ENCODE measurements around the gene ITPR1. TPM values are rescaled to one million over a fixed set of nuclear protein-coding genes. Genes with fewer than 3 reads are reported as not detected.

The ITPR1 gene
- total RNA-seq, 2 donors from 2014 or later, result 36.8 to 43.8 TPM

DNA sequence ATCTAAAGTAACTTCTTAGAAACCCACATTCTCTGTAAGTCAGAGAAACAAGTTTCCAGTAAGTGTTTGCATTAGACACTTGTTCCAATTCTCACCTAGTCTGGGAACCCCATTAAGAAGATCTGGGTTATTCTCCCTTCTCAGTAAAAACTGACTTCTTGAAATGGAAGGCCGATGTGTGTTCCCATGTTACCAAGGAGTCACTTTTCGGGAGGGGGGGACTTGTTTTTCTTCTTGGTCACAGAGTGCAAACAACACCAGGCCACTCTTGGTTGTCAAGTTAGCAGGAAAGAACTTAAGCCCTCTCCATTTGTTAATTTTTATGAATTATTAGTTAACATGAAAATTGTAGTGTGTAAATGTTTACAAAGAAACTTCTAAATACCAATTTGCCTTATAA, 55.6 kb downstream of the ITPR1 start:
- ATAC-seq, result no peak
- intact Hi-C loops (cut with DNase I), result no loop called here
- DNase-seq, result no peak

DNA sequence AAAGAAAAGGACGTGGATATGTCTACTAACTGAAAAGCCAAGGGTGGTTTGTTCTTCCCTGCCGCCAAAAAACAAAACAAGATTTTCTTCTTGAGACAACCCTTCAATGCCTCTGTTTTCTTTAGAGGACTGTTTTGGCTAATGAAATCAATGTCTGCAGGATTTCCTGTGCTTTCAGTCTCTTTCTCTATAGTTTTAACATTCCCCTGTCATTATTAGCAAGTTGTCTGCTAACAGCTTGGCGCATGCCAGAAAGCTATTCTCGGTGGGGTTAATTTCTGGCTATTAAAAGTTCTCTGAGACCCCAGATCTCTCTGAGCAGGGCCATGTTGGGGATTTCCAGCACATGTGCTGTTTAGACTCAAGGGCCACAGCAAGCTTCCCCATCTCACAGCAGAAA, 56.7 kb downstream of the ITPR1 start:
- peak in 1 of 2 donors; percentile 22 for ATAC-seq
- no peak for DNase-seq
- intact Hi-C loops (cut with DNase I), result no loop called here

DNA sequence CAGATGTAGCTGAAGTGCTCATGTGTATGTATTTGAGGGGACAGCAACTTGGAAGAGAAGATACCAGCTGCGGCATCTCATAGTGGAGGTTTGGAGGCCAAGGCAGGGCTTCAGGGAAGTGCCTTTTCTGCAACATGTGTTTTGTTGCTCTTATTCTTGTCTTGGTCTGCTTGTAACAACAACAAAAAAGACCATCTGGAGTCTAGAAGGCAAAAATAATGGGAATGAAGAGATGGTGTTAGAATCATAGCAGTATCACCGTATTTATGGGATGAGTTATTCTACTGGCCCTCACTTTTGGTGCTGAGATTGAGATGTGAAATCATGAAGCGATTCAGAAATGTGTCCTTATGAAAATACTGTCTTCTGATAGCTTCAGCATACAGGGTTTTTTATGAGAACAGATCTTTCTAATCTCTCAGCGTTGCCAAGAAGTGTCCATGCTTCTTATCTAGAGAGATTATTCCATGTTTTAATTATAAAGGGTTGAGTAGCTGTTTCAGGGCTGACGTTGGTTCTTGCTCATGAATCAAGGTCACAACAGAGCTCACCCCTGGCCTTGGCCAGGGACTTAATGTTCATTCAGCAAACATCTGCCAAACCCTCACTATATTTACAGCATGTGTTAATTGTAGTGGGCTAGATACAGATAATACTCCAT, 58.0 kb downstream of the ITPR1 start:
- DNase-seq (peak; percentile 46), ATAC-seq (peak; percentile 51 to 76)
- intact Hi-C loops (cut with DNase I), result no loop called here

- no peak for DNase-seq
- intact Hi-C loops (cut with DNase I), result no loop called here
- ATAC-seq, result peak in 1 of 2 donors; percentile 17
These were observed 58.8 kb downstream of the ITPR1 start for GRCh38 chr3:4551794-4552442.

DNA sequence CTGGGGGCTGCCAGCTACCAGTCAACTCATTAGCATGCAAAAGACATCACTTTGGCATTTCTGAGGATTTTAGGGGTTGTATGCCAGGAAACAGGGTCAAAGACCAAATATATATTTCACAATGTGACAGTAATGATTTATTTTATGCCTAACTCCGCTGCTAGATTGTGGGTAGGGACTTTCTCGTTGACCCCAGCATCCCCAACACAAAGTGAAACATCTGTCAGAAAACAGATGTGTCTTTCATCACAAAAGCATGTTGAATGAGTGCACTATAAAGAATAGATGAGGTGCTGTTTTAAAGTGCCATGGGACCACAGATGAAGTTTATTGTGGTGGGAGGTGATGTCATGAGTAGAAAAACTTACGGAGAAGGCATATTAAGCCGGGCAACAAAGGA, 59.7 kb downstream of the ITPR1 start:
- intact Hi-C loops (cut with DNase I), result no loop called here
- DNase-seq (no peak), ATAC-seq (no peak)

- DNase-seq (no peak), ATAC-seq (no peak)
- intact Hi-C loops (cut with DNase I), result no loop called here
These were observed 68.5 kb downstream of the ITPR1 start for GRCh38 chr3:4561661-4562060.

DNA sequence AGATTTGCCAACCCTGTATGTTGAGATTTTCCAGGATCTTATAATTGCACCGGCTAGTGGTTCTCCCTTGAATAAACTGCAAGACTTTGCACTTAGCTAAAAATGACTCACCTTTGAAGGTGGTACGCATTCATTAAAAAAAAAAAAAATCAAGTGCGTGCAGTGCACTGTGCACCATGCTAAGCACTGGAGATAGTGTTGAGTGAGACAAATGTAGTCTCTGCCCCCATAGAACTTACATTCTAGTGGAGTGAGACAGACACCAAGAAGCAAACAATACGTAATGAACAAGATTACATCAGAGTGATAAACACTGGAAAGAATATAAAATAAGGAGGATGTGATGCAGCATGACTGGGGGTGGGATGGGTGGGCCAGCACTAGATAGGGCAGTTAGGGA, 69.4 kb downstream of the ITPR1 start:
- no peak for ATAC-seq
- no peak for DNase-seq
- intact Hi-C loops (cut with DNase I), result no loop called here

- ATAC-seq (no peak), DNase-seq (no peak)
- intact Hi-C loops (cut with DNase I), result no loop called here
These were observed 71.1 kb downstream of the ITPR1 start for GRCh38 chr3:4564270-4564669.

DNA sequence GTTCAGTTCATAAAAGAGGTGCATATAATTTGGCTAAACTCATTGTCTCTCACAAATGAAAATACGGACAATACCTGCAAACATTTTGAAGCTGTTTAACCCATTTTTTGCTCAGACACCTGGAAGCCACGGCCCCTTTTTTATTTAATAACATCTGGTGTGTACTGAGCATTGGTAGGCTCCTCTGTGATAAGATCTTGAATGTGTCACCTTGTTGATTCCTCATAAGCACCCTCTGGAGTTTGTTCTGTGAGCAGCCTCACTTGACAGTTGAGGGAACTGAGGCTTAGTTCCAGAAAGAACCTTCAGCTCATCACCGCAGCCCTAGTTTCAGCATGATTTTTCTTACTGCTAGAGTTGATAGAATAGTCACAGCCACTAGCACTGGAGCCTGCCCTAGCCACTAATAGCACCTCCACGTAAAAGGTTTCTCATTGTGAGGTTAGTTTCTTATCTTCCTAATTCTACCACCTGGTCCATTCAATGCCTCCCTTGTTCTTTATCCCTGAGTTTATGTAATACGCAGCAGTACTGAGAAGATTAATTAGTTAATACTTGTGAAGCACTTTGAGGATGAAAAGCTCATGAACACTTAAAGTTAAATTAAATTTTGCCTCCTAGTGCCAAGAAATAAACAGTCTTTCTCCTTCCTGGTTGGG, 71.9 kb downstream of the ITPR1 start:
- intact Hi-C loops (cut with DNase I), result no loop called here
- DNase-seq (no peak), ATAC-seq (no peak)

DNA sequence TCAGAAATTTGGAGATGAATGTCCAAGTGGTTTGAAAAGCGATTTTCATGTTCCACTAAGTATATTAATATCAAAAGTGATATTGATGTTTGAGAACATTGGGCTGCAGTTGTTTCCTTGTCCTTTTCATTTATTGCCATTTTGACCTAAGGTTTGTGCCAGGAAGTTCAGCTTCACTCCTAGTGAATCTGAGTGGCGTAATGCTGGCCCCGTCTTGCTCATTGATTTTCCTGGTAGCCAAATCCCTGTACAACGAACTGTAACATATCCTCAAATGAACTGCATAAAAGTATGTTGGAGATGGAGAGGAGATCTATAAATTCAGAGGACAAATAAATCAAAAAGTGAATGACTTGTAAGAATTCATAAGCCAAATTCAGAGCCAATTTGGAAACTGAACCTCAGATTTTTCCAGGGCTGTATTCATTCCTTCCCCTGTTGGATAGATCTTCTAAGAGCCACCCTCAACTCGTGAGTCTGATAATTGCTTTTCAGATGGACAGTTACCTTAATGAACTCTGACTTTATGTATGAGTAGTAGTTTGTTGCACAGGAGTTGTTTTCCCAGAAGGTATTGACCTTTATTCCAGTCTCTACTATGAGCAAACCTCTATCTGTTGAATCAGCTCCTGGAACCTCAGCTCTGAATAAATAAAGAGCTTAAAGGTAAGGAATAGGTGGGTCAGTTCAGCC, 72.8 kb downstream of the ITPR1 start:
- ATAC-seq (peak in 1 of 2 donors; percentile 70), DNase-seq (no peak)
- intact Hi-C loops (cut with DNase I), result no loop called here

- ATAC-seq (no peak), DNase-seq (no peak)
- intact Hi-C loops (cut with DNase I), result no loop called here
These were observed 75.7 kb downstream of the ITPR1 start for GRCh38 chr3:4568841-4569240.

GRCh38 chr3:4570840-4571621, 77.9 kb downstream of the ITPR1 start:
- DNase-seq (no peak), ATAC-seq (peak; percentile 57 to 68)
- intact Hi-C loops (cut with DNase I), result no loop called here

DNA sequence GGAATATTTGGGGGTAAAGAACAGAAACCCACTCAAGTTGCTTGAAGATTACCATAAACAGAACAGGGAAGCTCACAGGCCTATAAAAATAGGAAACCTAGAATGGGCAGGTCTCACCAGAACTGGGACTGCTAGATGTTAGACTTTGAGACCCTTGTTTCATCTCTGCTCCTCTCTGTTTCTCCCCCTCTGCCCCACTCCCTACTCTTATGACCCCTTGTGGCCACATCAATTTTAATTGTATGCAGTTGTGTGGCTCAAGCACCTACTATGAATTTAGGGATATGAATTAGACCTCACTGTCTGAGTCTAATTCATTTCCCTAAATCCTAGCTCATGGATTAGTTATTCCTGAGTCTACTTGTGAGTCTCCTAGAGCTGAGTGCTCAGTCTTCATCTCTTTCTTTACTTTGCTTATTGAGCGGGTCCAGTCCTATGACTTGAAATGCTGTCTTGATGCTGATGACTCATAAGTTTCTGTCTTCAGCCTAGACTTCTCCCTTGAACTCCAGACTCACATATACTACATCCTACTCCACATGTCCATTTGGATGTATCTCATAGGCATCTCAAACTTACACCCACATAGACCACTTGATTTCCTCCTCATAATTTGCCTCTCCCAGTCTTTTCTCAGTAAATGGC, 78.7 kb downstream of the ITPR1 start:
- intact Hi-C loops (cut with DNase I), result no loop called here
- ATAC-seq (peak in 1 of 2 donors; percentile 31), DNase-seq (no peak)

DNA sequence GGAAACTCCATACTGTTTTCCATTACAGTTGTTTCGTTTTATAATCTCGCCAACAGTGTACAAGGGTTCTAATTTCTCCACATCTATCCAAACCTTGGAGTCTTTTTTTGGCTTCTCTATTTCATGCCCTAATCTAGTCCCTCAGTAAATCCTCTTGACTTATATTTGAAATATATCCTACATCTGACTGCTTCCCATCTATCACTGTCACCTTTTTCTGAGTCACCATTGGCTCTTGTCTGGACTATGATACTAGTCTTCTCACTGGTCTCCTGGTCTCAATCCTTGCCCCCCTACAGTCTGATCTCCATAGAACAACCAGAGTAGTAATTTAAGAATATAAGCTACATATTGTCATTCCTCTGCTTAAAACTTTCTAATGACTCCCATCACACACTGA, 80.0 kb downstream of the ITPR1 start:
- intact Hi-C loops (cut with DNase I), result no loop called here
- DNase-seq (no peak), ATAC-seq (no peak)

DNA sequence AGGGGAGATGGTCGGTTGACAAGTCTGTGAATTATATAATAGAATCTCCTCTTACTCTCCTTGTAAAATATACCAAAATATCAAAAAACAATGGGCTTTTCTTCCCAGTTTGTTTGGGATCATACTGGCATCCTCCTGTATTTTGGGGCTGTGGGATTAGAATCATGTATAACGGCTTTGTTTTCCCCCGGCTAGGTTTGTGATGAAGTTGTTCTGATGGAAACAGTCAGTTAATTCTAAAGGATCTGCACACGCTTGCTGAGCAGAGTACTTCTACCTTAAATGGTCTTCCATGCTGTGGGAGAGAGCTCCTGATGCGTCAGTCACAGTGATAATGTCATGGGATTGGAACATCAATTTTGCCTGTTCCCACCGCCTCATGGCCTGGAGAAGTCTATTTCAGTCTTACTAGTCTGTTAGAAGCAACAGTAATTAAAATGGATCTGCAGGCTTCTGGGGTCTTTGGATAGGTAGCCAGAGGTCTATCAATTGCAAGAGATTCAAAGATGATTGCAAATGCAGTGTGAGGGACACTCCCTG, 81.3 kb downstream of the ITPR1 start:
- intact Hi-C loops (cut with DNase I), result no loop called here
- DNase-seq, result no peak
- no peak for ATAC-seq

DNA sequence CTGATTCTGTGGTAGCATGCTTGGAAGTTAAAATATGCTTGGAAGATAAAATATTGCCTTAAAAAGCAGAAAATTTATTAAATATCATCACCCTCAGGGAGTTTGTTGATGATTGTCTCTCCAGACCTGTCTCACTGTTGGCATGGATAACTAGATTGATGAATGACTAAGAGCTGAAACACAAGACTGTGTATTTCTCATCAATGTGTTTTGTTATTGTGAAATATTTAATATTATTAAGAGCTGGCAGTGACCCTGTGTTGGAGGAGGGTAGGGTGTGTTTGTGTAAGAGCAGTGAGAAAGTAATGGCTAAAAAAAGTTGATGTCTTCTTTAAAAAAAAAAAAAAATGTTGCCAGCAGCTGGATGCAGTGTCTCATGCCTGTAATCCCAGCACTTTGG, 82.2 kb downstream of the ITPR1 start:
- intact Hi-C loops (cut with DNase I), result no loop called here
- peak in 1 of 2 donors; percentile 67 for ATAC-seq
- no peak for DNase-seq

DNA sequence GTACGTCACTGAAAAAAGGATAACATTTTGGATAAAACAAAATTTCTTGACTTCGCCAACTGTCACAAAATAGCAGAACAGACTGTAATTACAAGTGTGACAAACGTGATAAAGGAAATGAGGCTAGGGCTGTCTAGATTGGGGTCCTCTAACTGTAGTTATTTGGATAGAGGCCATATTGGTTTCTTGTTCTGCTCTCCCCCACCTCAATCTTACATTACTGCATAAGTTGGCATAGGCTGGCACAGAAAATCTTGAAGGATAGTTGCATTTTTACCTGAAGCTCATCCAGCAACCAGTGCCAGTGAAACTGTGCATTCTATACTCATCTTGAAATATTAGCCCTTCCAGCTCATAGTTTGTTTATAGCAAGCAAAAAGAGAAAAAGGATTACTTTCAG, 84.6 kb downstream of the ITPR1 start:
- intact Hi-C loops (cut with DNase I), result no loop called here
- no peak for DNase-seq
- no peak for ATAC-seq

DNA sequence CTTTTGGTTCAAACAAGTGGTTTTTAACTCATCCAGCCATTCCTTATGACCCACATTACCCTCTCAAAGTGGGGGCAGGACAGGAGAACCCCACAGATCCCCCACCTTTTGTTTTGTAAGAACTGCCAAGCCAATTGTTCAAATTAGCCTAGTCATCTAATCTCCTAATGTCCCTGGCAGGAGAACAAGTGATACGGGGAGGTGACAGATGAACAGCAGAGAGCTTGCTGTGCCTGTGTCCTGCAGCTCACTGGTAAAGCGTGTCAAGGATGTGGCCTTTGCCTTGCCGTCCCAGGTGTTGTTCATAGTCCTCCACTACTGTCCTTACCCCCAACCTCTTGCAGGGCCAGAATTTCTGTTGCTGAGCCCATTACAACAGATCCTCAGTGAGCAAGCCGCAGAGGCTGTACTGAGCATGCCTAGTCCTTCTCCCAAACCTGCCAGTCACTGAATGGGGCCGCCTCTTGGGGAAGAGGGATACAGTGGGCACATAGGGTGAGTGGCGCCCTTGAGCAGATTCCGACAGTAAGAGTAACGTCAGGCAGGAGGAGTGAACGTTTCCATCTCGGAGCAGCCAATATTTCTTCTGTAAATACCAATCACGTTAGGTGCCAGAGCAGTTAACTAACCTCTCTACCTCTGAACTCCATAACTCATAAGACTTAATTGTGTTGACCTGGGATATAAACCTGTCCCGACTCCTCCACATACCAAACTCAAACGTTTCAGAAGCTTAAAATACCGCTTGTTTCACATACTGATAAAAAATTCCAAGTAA, 87.4 kb downstream of the ITPR1 start:
- intact Hi-C loops (cut with DNase I), result loop anchor here in 1 of 2 donors (5.0 kb wide), 1 partner anchor 88 kb away; the partner anchor contains the start of gene ITPR1
- ATAC-seq (peak; percentile 62 to 76), DNase-seq (peak; percentile 29)
